ENCODE results near the gene BCL2. TPM values are rescaled to one million over a fixed set of nuclear protein-coding genes. Genes with fewer than 3 reads are reported as not detected.

BCL2 gene
- total RNA-seq, 1 donor from 2014 or later: 2.3 TPM

- ATAC-seq: no peak
Measured at GRCh38 chr18:63179422-63179821, 140.1 kb downstream of the BCL2 start.

- no peak for ATAC-seq
Measured at GRCh38 chr18:63178971-63179370, 140.6 kb downstream of the BCL2 start.

GRCh38 chr18:63177919-63178821 lies 141.4 kb downstream of the BCL2 start:
- no peak for ATAC-seq

GRCh38 chr18:63177259-63177658 lies 142.3 kb downstream of the BCL2 start:
- no peak for ATAC-seq

- no peak for ATAC-seq
Measured at GRCh38 chr18:63175264-63175663, 144.3 kb downstream of the BCL2 start.

GRCh38 chr18:63173983-63174382 lies 145.6 kb downstream of the BCL2 start:
- no peak for ATAC-seq

- ATAC-seq: no peak
Measured at GRCh38 chr18:63169853-63170252, 149.7 kb downstream of the BCL2 start.

GRCh38 chr18:63168287-63168686 lies 151.3 kb downstream of the BCL2 start:
- no peak for ATAC-seq

GRCh38 chr18:63166142-63166541 lies 153.4 kb downstream of the BCL2 start:
- no peak for ATAC-seq

- no peak for ATAC-seq
Measured at GRCh38 chr18:63164396-63164795, 155.2 kb downstream of the BCL2 start.

GRCh38 chr18:63162271-63163014 lies 157.1 kb downstream of the BCL2 start:
- peak; percentile 14 for ATAC-seq

GRCh38 chr18:63161761-63162195 lies 157.8 kb downstream of the BCL2 start:
- ATAC-seq: peak; percentile 92

- ATAC-seq: peak; percentile 27
Measured at GRCh38 chr18:63161032-63161760, 158.4 kb downstream of the BCL2 start.

GRCh38 chr18:63160172-63160995 lies 159.2 kb downstream of the BCL2 start:
- ATAC-seq: no peak

- no peak for ATAC-seq
Measured at GRCh38 chr18:63159590-63159989, 160.0 kb downstream of the BCL2 start.

GRCh38 chr18:63158676-63159291 lies 160.8 kb downstream of the BCL2 start:
- no peak for ATAC-seq

- no peak for ATAC-seq
Measured at GRCh38 chr18:63158012-63158631, 161.4 kb downstream of the BCL2 start.

GRCh38 chr18:63157293-63158011 lies 162.1 kb downstream of the BCL2 start:
- ATAC-seq: no peak

GRCh38 chr18:63155910-63156773 lies 163.4 kb downstream of the BCL2 start:
- no peak for ATAC-seq
